Aorta (tissue), 5 donors: ENCODE measurements around the gene CNPY2. TPM values are rescaled to one million over a fixed set of nuclear protein-coding genes. Genes with fewer than 3 reads are reported as not detected.

Experiments
- ATAC-seq: fragments of 200-7000 bp; cut with Tn5 transposase; one replicate; pipeline ENCODE4 v1.9.1; 2022; ENCODE audit warnings: moderate library complexity; ENCODE audit not compliant: low FRiP score
- DNase-seq, 2 donors: peaks; one replicate each; pipeline ENCODE4 v3.0.0-alpha.2; 2020
- H3K27ac ChIP-seq, 2 donors: one replicate each; pipeline ENCODE4 v1.5.1; 2013; ENCODE audit warnings: low read length in 2 of 2, mild to moderate bottlenecking in 2 of 2, moderate library complexity in 2 of 2, control low read depth in 1 of 2, inconsistent platforms in 1 of 2, low read depth in 1 of 2
- H3K27me3 ChIP-seq, 2 donors: one replicate each; pipeline ENCODE4 v1.6.1; 2013; ENCODE audit warnings: control low read depth in 1 of 2, low read length in 1 of 2, mild to moderate bottlenecking in 1 of 2, moderate library complexity in 1 of 2; ENCODE audit not compliant: insufficient read depth in 2 of 2, control insufficient read depth in 1 of 2
- H3K36me3 ChIP-seq, 2 donors: one replicate each; pipeline ENCODE4 v1.6.1; 2013; ENCODE audit warnings: control low read depth in 1 of 2, low read length in 1 of 2, mild to moderate bottlenecking in 1 of 2; ENCODE audit not compliant: insufficient read depth in 2 of 2, control insufficient read depth in 1 of 2
- H3K4me1 ChIP-seq, 2 donors: one replicate each; pipeline ENCODE4 v1.6.1; 2013; ENCODE audit warnings: low read length in 2 of 2, control low read depth in 1 of 2, mild to moderate bottlenecking in 1 of 2, moderate library complexity in 1 of 2; ENCODE audit not compliant: insufficient read depth in 2 of 2, control insufficient read depth in 1 of 2
- H3K4me3 ChIP-seq, 2 donors: one replicate each; pipeline ENCODE4 v1.5.1; 2013; ENCODE audit warnings: low read length in 2 of 2, control low read depth in 1 of 2, mild to moderate bottlenecking in 1 of 2
- H3K9me3 ChIP-seq: one replicate; pipeline ENCODE4 v1.6.1; 2013; ENCODE audit warnings: mild to moderate bottlenecking, low read length; ENCODE audit not compliant: control insufficient read depth
- WGBS, 2 donors: extraction: QIAGEN DNeasy Blood & Tissue Kit; methylation state at CpG; one replicate each; pipeline ENCODE4 v1.1.7; 2013; 5-methylcytosine and 5-hydroxymethylcytosine counted together
- intact Hi-C, 2 donors: fragments of 100-400 bp; cut with DNase I; formaldehyde crosslinking; loops; one replicate each; pipeline versions ENCODE4 v1.14.2 to v1.15.0; 2022
- polyA plus RNA-seq, 2 donors: library from polyadenylated mRNA; stranded (reverse); fragments of 200-250 nt; gene quantifications; one replicate each; pipeline ENCODE4 v1.2.3, GENCODE V29; 2013
- total RNA-seq, 2 donors: library from RNA; stranded (reverse); fragmentation: NEBNext Ultra II Directional; extraction: Animal tissue kit (Norgen Biotek cat#: 25700); gene quantifications; one replicate each; pipeline ENCODE4 v1.2.1, GENCODE V29; 2021
- donor health status: healthy with polysubstance abuse.
- donor health status: Bipolar disorder and iron deficiency.
- donor health status: DM: no; HTN: no; CAD: no.
- donor health status: DM: no; HTN: no; CAD: no.
- donor health status: DM: yes; HTN: yes; CAD: no.

The CNPY2 gene
- total and polyA plus RNA-seq, 4 donors, result 72.2 to 149 (median 94.1) TPM

GRCh38 chr12:56304872-56305590 is 10.8 kb downstream of the CNPY2 start:
- peaks cover 2 to 6% of the 10 kb centered on the region in 2 donors for H3K36me3 ChIP-seq
- WGBS, 2 donors, result 88 to 89% methylated on average over 8 of the region's 8 CpGs
- intact Hi-C loops, result no loop called here

GRCh38 chr12:56304276-56304675 is 11.5 kb downstream of the CNPY2 start:
- Histone ChIP-seq H3K36me3 (peaks cover 0 to 2% of the 10 kb centered on the region in 2 donors), H3K27me3 (no peaks in the 10 kb centered on the region), H3K27ac (no peak overlapping the region), H3K4me3 (no peak overlapping the region), H3K9me3 (no peaks in the 10 kb centered on the region), H3K4me1 (no peaks in the 10 kb centered on the region)
- 92 to 94% methylated on average over 3 of the region's 3 CpGs for WGBS, 2 donors
- DNase-seq, result no peak
- intact Hi-C loops, result no loop called here
- ATAC-seq, result no peak

More at GRCh38 chr12:56304872-56305590, 10.8 kb downstream of the CNPY2 start:
- DNase-seq (no peak), ATAC-seq (no peak)
- Histone ChIP-seq H3K27ac (no peak overlapping the region), H3K4me1 (no peaks in the 10 kb centered on the region), H3K27me3 (no peaks in the 10 kb centered on the region), H3K4me3 (no peak overlapping the region), H3K9me3 (no peaks in the 10 kb centered on the region)

- Histone ChIP-seq H3K27me3 (no peaks in the 10 kb centered on the region), H3K36me3 (peaks cover 0 to 2% of the 10 kb centered on the region in 2 donors), H3K4me3 (peak overlapping the region; percentile 20 to 54), H3K4me1 (peaks cover 0 to 1% of the 10 kb centered on the region in 2 donors), H3K9me3 (no peaks in the 10 kb centered on the region), H3K27ac (peak overlapping the region; percentile 62 to 95)
- 23 to 29% methylated on average over 21 of the region's 21 CpGs for WGBS, 2 donors
- ATAC-seq (peak; percentile 61), DNase-seq (peak in 1 of 2 donors; percentile 76)
- intact Hi-C loops, result loop anchor here in 1 of 2 donors (2.0 kb wide), 2 partner anchors 14 to 76 kb away; partner anchors contain the start of genes CNPY2 and NABP2
These were observed 14.9 kb downstream of the CNPY2 start for GRCh38 chr12:56300644-56301464.

GRCh38 chr12:56299853-56300643 is 15.7 kb downstream of the CNPY2 start, which contains the start of gene CS:
TSS of gene CS (minus strand) at chr12:56300330. CDS start at chr12:56300201, 129 bp downstream.
- Histone ChIP-seq H3K27ac (peak within 1 kb of the TSS; percentile 62 to 95), H3K4me3 (peak within 1 kb of the TSS; percentile 66 to 71), H3K9me3 (no peaks in the 10 kb centered on the region), H3K36me3 (peaks cover 0 to under 1% of the 10 kb centered on the region in 2 donors), H3K4me1 (peaks cover 0 to 2% of the 10 kb centered on the region in 2 donors), H3K27me3 (no peaks in the 10 kb centered on the region)
- 0 to 1% methylated on average over 63 of the region's 63 CpGs for WGBS, 2 donors
- peak; percentile 99 to 100 for DNase-seq
- intact Hi-C loops, result loop anchor here in 1 of 2 donors (2.0 kb wide), 2 partner anchors 15 to 75 kb away; partner anchors contain the start of genes CNPY2 and NABP2
- ATAC-seq, result peak; percentile 99

- intact Hi-C loops, result no loop called here
- H3K4me1 ChIP-seq, result peaks cover 0 to 2% of the 10 kb centered on the region in 2 donors
- ATAC-seq, result no peak
These were observed 16.4 kb downstream of the CNPY2 start for GRCh38 chr12:56299308-56299852.

GRCh38 chr12:56298828-56299227 is 17.0 kb downstream of the CNPY2 start:
- Histone ChIP-seq H3K9me3 (no peaks in the 10 kb centered on the region), H3K27ac (no peak overlapping the region), H3K36me3 (no peaks in the 10 kb centered on the region), H3K4me3 (no peak overlapping the region), H3K27me3 (no peaks in the 10 kb centered on the region), H3K4me1 (peaks cover 0 to 2% of the 10 kb centered on the region in 2 donors)
- ATAC-seq (no peak), DNase-seq (no peak)
- 73 to 74% methylated on average over 5 of the region's 5 CpGs for WGBS, 2 donors
- intact Hi-C loops, result no loop called here

More at GRCh38 chr12:56299308-56299852, 16.4 kb downstream of the CNPY2 start:
- 1% methylated on average over 10 of the region's 10 CpGs for WGBS, 2 donors
- H3K9me3 ChIP-seq, result no peaks in the 10 kb centered on the region
- H3K36me3 ChIP-seq, result no peaks in the 10 kb centered on the region
- H3K4me3 ChIP-seq, result peak overlapping the region; percentile 66 to 71
- no peak for DNase-seq
- H3K27me3 ChIP-seq, result no peaks in the 10 kb centered on the region
- H3K27ac ChIP-seq, result peak overlapping the region; percentile 9 to 89

- intact Hi-C loops, result no loop called here
These were observed 18.4 kb downstream of the CNPY2 start for GRCh38 chr12:56297400-56297799.

GRCh38 chr12:56296295-56296694 is 19.5 kb downstream of the CNPY2 start:
- no peak for ATAC-seq

More at GRCh38 chr12:56297400-56297799, 18.4 kb downstream of the CNPY2 start:
- H3K4me3 ChIP-seq, result no peak overlapping the region
- DNase-seq (no peak), ATAC-seq (no peak)
- no peaks in the 10 kb centered on the region for H3K27me3 ChIP-seq
- H3K36me3 ChIP-seq, result no peaks in the 10 kb centered on the region
- peaks cover 0 to 2% of the 10 kb centered on the region in 2 donors for H3K4me1 ChIP-seq
- 93 to 95% methylated on average over 8 of the region's 8 CpGs for WGBS, 2 donors
- no peaks in the 10 kb centered on the region for H3K9me3 ChIP-seq
- no peak overlapping the region for H3K27ac ChIP-seq

More at GRCh38 chr12:56296295-56296694, 19.5 kb downstream of the CNPY2 start:
- no peak overlapping the region for H3K27ac ChIP-seq
- WGBS, 2 donors, result 76 to 78% methylated on average over 5 of the region's 5 CpGs
- no peaks in the 10 kb centered on the region for H3K9me3 ChIP-seq
- peaks cover 0 to 3% of the 10 kb centered on the region in 2 donors for H3K36me3 ChIP-seq
- DNase-seq, result no peak
- no peaks in the 10 kb centered on the region for H3K27me3 ChIP-seq
- H3K4me3 ChIP-seq, result no peak overlapping the region
- intact Hi-C loops, result no loop called here
- peaks cover 0 to 2% of the 10 kb centered on the region in 2 donors for H3K4me1 ChIP-seq
